D721Med (cell line): ENCODE results near the gene TTC33.
"Not testable (repeated sequence)": the region's sequence is repeated elsewhere in the genome, so short reads cannot be mapped to it uniquely, and the experiment has no call there.

ENCODE experiments used
- DNase-seq: peaks from one replicate; pipeline ENCODE4 v3.0.0; 2011; ENCODE audit warnings: low spot score; ENCODE audit not compliant: insufficient read length
- FAIRE-seq: peaks from 2 replicates; lab custom pipeline; 2011; peaks lifted over from hg19 to GRCh38; lab: Jason Lieb, UNC
- CTCF ChIP-seq: IDR thresholded peaks from 2 replicates; pipeline ENCODE4 v1.5.1; 2012; ENCODE audit warnings: mild to moderate bottlenecking, control low read depth; ENCODE audit not compliant: insufficient read depth; ENCODE audit errors: missing control alignments

The TTC33 gene

GRCh38 chr5:40656766-40657165 is 99.0 kb downstream of the TTC33 start:
- DNase-seq (no peak), FAIRE-seq (no peak)
- no peak for TF ChIP-seq CTCF

GRCh38 chr5:40656091-40656490 is 99.7 kb downstream of the TTC33 start:
- not testable (repeated sequence) for DNase-seq

GRCh38 chr5:40655138-40655537 is 100.6 kb downstream of the TTC33 start:
- no peak for DNase-seq
- FAIRE-seq = no peak
- no peak for TF ChIP-seq CTCF

More at GRCh38 chr5:40656091-40656490, 99.7 kb downstream of the TTC33 start:
- not testable (repeated sequence) for FAIRE-seq

- no peak for DNase-seq
- FAIRE-seq = no peak
- TF ChIP-seq CTCF = no peak
Measured at GRCh38 chr5:40654377-40654991, 101.3 kb downstream of the TTC33 start.

- DNase-seq = no peak
- no peak for TF ChIP-seq CTCF
- no peak for FAIRE-seq
Measured at GRCh38 chr5:40653221-40654022, 102.3 kb downstream of the TTC33 start.

GRCh38 chr5:40652441-40653220 is 103.1 kb downstream of the TTC33 start:
- DNase-seq (no peak), FAIRE-seq (no peak)
- no peak for TF ChIP-seq CTCF

GRCh38 chr5:40651201-40651600 is 104.6 kb downstream of the TTC33 start:
- no peak for DNase-seq
- TF ChIP-seq CTCF = no peak
- no peak for FAIRE-seq
